ENCODE measurements around the gene SPATA2L. TPM values are rescaled to one million over a fixed set of nuclear protein-coding genes. Genes with fewer than 3 reads are reported as not detected.

Gene SPATA2L
- total and polyA plus RNA-seq, 2 of the 13 experiments (the other 11 are each of a cell fraction or from before 2014, with no cell fraction given), result 9.1 to 20.7 TPM

DNA sequence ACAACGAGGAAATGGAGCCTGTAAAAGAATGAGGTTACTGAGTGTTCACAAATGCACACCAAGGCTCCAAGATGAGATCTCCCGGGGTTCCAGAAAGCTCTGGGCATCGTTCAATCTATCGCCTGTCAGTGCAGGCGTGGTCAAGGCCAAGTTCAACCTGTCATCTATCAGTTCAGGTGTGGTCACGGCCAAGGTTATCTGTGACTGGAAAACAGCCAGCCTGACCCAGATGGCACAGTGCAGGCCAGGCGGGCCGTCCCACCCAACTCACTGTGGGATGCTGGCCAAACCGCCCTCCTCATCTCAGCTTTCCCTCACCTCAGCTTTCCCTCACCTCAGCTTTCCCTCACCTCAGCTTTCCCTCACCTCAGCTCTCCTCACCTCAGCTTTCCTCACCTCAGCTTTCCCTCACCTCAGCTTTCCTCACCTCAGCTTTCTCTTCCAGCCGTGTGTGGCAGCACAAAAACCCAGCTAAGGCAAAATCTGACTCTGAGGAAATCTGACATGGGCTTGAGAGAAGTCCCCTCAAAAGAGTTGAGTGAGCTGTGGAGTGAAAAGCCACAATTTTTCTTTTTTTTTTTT, 46.4 kb downstream of the SPATA2L start (continued):
- 0 out of 2 replicates have a peak, but pooled peaks have one; percentile 32 for TF ChIP-seq SALL2 (CRISPR knock-in tag; IDR thresholded peaks at IDR 0.05)
- no peak for TF ChIP-seq MTA1 (CRISPR knock-in tag; IDR thresholded peaks at IDR 0.05; ENCODE audit: borderline replicate concordance)
- TF ChIP-seq ZNF720 (CRISPR knock-in tag; IDR thresholded peaks at IDR 0.05), result no peak
- no peak for TF ChIP-seq POLR2A (IDR thresholded peaks at IDR 0.05; ENCODE audit: insufficient read depth in 1 of 2, low read depth in 2 of 2, low read length in 2 of 2)
- TF ChIP-seq HOXA3 (CRISPR knock-in tag; IDR thresholded peaks at IDR 0.05), result no peak
- TF ChIP-seq, protein P1, sequence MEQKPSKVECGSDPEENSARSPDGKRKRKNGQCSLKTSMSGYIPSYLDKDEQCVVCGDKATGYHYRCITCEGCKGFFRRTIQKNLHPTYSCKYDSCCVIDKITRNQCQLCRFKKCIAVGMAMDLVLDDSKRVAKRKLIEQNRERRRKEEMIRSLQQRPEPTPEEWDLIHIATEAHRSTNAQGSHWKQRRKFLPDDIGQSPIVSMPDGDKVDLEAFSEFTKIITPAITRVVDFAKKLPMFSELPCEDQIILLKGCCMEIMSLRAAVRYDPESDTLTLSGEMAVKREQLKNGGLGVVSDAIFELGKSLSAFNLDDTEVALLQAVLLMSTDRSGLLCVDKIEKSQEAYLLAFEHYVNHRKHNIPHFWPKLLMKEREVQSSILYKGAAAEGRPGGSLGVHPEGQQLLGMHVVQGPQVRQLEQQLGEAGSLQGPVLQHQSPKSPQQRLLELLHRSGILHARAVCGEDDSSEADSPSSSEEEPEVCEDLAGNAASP (CRISPR knock-in tag; IDR thresholded peaks at IDR 0.05; ENCODE audit: borderline replicate concordance), result peak; percentile 58; the same call in 1 of the 2 replicates
- TF ChIP-seq, protein P2, sequence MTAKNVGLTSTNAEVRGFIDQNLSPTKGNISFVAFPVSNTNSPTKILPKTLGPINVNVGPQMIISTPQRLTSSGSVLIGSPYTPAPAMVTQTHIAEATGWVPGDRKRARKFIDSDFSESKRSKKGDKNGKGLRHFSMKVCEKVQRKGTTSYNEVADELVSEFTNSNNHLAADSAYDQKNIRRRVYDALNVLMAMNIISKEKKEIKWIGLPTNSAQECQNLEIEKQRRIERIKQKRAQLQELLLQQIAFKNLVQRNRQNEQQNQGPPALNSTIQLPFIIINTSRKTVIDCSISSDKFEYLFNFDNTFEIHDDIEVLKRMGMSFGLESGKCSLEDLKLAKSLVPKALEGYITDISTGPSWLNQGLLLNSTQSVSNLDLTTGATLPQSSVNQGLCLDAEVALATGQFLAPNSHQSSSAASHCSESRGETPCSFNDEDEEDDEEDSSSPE (CRISPR knock-in tag; IDR thresholded peaks at IDR 0.05), result no peak
- TF ChIP-seq RARA (CRISPR knock-in tag; IDR thresholded peaks at IDR 0.05), result peak; percentile 66
- TF ChIP-seq, protein P3, sequence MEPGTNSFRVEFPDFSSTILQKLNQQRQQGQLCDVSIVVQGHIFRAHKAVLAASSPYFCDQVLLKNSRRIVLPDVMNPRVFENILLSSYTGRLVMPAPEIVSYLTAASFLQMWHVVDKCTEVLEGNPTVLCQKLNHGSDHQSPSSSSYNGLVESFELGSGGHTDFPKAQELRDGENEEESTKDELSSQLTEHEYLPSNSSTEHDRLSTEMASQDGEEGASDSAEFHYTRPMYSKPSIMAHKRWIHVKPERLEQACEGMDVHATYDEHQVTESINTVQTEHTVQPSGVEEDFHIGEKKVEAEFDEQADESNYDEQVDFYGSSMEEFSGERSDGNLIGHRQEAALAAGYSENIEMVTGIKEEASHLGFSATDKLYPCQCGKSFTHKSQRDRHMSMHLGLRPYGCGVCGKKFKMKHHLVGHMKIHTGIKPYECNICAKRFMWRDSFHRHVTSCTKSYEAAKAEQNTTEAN (CRISPR knock-in tag; conservative IDR thresholded peaks at IDR 0.05), result no peak
- no peak for TF ChIP-seq ZNF549 (CRISPR knock-in tag; IDR thresholded peaks at IDR 0.05)
- TF ChIP-seq TBL1XR1 (IDR thresholded peaks at IDR 0.05; ENCODE audit: borderline replicate concordance, low read length, partially characterized antibody), result peak; percentile 61
